H1 (cell line): ENCODE results near the gene GLCE. TPM values are rescaled to one million over a fixed set of nuclear protein-coding genes. Genes with fewer than 3 reads are reported as not detected.

Source experiments
- CTCF ChIA-PET: fragments of 300-600 bp; sonication (Branson Sonifier 250); formaldehyde crosslinking; loops from one replicate; lab custom pipeline; 2021; ENCODE audit not compliant: partially characterized antibody; lab: Charles Lee
- POLR2A ChIA-PET: fragments of 300-600 bp; sonication (Branson Sonifier 250); formaldehyde crosslinking; loops from one replicate; lab custom pipeline; 2021; ENCODE audit warnings: inconsistent platforms; ENCODE audit not compliant: partially characterized antibody; lab: Charles Lee
- DNase-seq, 2 experiments: peaks; one replicate each; pipeline versions ENCODE4 v3.0.0 to v3.0.0-alpha.2; 2010 to 2022; ENCODE audit warnings: low spot score in 2 of 2, low read depth in 1 of 2, mixed read lengths in 1 of 2
- FAIRE-seq: peaks from 2 replicates; lab custom pipeline; 2011; peaks lifted over from hg19 to GRCh38; lab: Jason Lieb, UNC
- H2AFZ ChIP-seq: 2 replicates; pipeline ENCODE4 v1.8.1; 2012; ENCODE audit warnings: low read length, inconsistent platforms
- H2AK5ac ChIP-seq: 2 replicates; pipeline ENCODE4 v1.6.1; 2013; ENCODE audit warnings: low read depth, low read length
- H2BK120ac ChIP-seq: replicated peaks from 2 replicates; pipeline ENCODE3; 2013; ENCODE audit warnings: low read depth, low read length, inconsistent platforms
- H2BK12ac ChIP-seq: 2 replicates; pipeline ENCODE4 v1.6.1; 2013; ENCODE audit warnings: low read depth, low read length
- H2BK15ac ChIP-seq: 2 replicates; pipeline ENCODE4 v1.6.1; 2013; ENCODE audit warnings: low read length
- H2BK20ac ChIP-seq: 2 replicates; pipeline ENCODE4 v1.6.1; 2013; ENCODE audit warnings: low read length
- H2BK5ac ChIP-seq: 2 replicates; pipeline ENCODE4 v1.6.1; 2013; ENCODE audit warnings: low read depth, low read length
- H3K14ac ChIP-seq: 2 replicates; pipeline ENCODE4 v1.6.1; 2013; ENCODE audit warnings: inconsistent platforms; ENCODE audit not compliant: insufficient read length
- H3K18ac ChIP-seq: 2 replicates; pipeline ENCODE4 v1.6.1; 2013; ENCODE audit warnings: low read length; ENCODE audit errors: extremely low read depth
- H3K23ac ChIP-seq: 2 replicates; pipeline ENCODE4 v1.6.1; 2013; ENCODE audit warnings: inconsistent platforms; ENCODE audit not compliant: insufficient read length
- H3K23me2 ChIP-seq: 2 replicates; pipeline ENCODE4 v1.6.1; 2013; ENCODE audit warnings: low read depth, low read length
- H3K27ac ChIP-seq: 2 replicates; pipeline ENCODE4 v1.6.1; 2011; ENCODE audit warnings: low read depth, low read length, inconsistent platforms
- H3K27me3 ChIP-seq, 4 experiments: replicated peaks in 1 of 4; 1 replicate in 1 of 4; 2 replicates in 3 of 4; pipeline versions ENCODE4 v1.6.1 to v1.8.1; 2011 to 2013; ENCODE audit warnings: low read length in 3 of 4, mild to moderate bottlenecking in 3 of 4, inconsistent platforms in 2 of 4, mixed read lengths in 2 of 4, moderate library complexity in 1 of 4; ENCODE audit not compliant: control insufficient read depth in 3 of 4, insufficient read depth in 3 of 4; ENCODE audit errors: extremely low read depth in 1 of 4
- H3K36me3 ChIP-seq, 4 experiments: 2 replicates each; pipeline versions ENCODE4 v1.6.1 to v1.8.1; 2011 to 2013; ENCODE audit warnings: mild to moderate bottlenecking in 4 of 4, low read length in 3 of 4, moderate library complexity in 2 of 4, control low read depth in 1 of 4, inconsistent platforms in 1 of 4; ENCODE audit not compliant: insufficient read depth in 4 of 4, control insufficient read depth in 2 of 4
- H3K4ac ChIP-seq: replicated peaks from 2 replicates; pipeline ENCODE3; 2013; ENCODE audit warnings: low read length, low read depth, mixed read lengths, inconsistent platforms; ENCODE audit not compliant: insufficient read length
- H3K4me1 ChIP-seq, 4 experiments: replicated peaks in 1 of 4; 1 replicate in 1 of 4; 2 replicates in 3 of 4; pipeline versions ENCODE4 v1.6.1 to v1.8.1; 2011 to 2013; ENCODE audit warnings: low read length in 3 of 4, inconsistent platforms in 2 of 4, mixed read lengths in 1 of 4; ENCODE audit not compliant: insufficient read depth in 4 of 4, control insufficient read depth in 3 of 4
- H3K4me2 ChIP-seq, 2 experiments: 2 replicates each; pipeline versions ENCODE4 v1.6.1 to v1.8.1; 2011 to 2013; ENCODE audit warnings: low read depth in 2 of 2, low read length in 2 of 2, control low read depth in 1 of 2, inconsistent platforms in 1 of 2, mild to moderate bottlenecking in 1 of 2; ENCODE audit not compliant: insufficient read depth in 1 of 2
- H3K4me3 ChIP-seq, 4 experiments: fragments of 200-600, 300-600 bp in 1 of 4; sonication (generic), shearing (Covaris generic), sonication (Bioruptor Twin) in 1 of 4; 2 replicates each; pipeline versions ENCODE4 v1.5.1 to v1.8.1; 2011 to 2016; ENCODE audit warnings: low read length in 4 of 4, low read depth in 3 of 4, control low read depth in 2 of 4, inconsistent platforms in 2 of 4, mild to moderate bottlenecking in 2 of 4, mixed read lengths in 1 of 4, moderate library complexity in 1 of 4; ENCODE audit not compliant: insufficient read depth in 2 of 4; ENCODE audit errors: extremely low read depth in 1 of 4
- H3K56ac ChIP-seq: replicated peaks from 2 replicates; pipeline ENCODE3; 2013; ENCODE audit warnings: low read depth, mild to moderate bottlenecking, mixed read lengths, low read length, inconsistent platforms; ENCODE audit not compliant: insufficient read length
- H3K79me1 ChIP-seq: 2 replicates; pipeline ENCODE4 v1.6.1; 2013; ENCODE audit warnings: low read depth, low read length, control low read depth
- H3K79me2 ChIP-seq, 2 experiments: 2 replicates each; pipeline versions ENCODE4 v1.6.1 to v1.8.1; 2012 to 2013; ENCODE audit warnings: low read length in 2 of 2, mild to moderate bottlenecking in 2 of 2, inconsistent platforms in 1 of 2; ENCODE audit not compliant: insufficient read depth in 2 of 2, control insufficient read depth in 1 of 2
- H3K9ac ChIP-seq, 4 experiments: replicated peaks in 1 of 4; 1 replicate in 1 of 4; 2 replicates in 3 of 4; pipeline versions ENCODE4 v1.6.1 to v1.8.1; 2011 to 2013; ENCODE audit warnings: low read depth in 3 of 4, low read length in 3 of 4, control low read depth in 2 of 4, mild to moderate bottlenecking in 2 of 4, moderate library complexity in 2 of 4, inconsistent platforms in 1 of 4; ENCODE audit errors: extremely low read depth in 1 of 4
- H3K9me3 ChIP-seq, 2 experiments: 2 replicates each; pipeline versions ENCODE4 v1.6.1 to v1.8.1; 2012 to 2013; ENCODE audit warnings: mild to moderate bottlenecking in 2 of 2, moderate library complexity in 2 of 2, control low read depth in 1 of 2, inconsistent platforms in 1 of 2, low read depth in 1 of 2, low read length in 1 of 2, mixed read lengths in 1 of 2; ENCODE audit not compliant: insufficient read depth in 2 of 2
- H4K20me1 ChIP-seq, 2 experiments: replicated peaks in 1 of 2; 2 replicates each; pipeline versions ENCODE3 to v1.8.1; 2011 to 2013; ENCODE audit warnings: inconsistent platforms in 2 of 2, low read length in 2 of 2, mild to moderate bottlenecking in 1 of 2; ENCODE audit not compliant: insufficient read depth in 2 of 2, control insufficient read depth in 1 of 2
- H4K5ac ChIP-seq: 2 replicates; pipeline ENCODE4 v1.6.1; 2013; ENCODE audit warnings: low read length, low read depth, mixed read lengths, inconsistent platforms; ENCODE audit not compliant: insufficient read length
- H4K8ac ChIP-seq: 2 replicates; pipeline ENCODE4 v1.8.0; 2013; ENCODE audit warnings: mild to moderate bottlenecking, moderate library complexity, low read length, inconsistent platforms; ENCODE audit not compliant: insufficient read depth; ENCODE audit errors: extremely low read depth
- H4K91ac ChIP-seq: replicated peaks from 2 replicates; pipeline ENCODE3; 2013; ENCODE audit warnings: low read length, mixed read lengths, inconsistent platforms; ENCODE audit not compliant: insufficient read length
- EZH2 ChIP-seq: fragments of 200-600 bp; sonication (generic); IDR thresholded peaks from 2 replicates; pipeline ENCODE4 v1.7.1; 2012; ENCODE audit warnings: low read depth, mild to moderate bottlenecking, moderate library complexity, low read length, inconsistent platforms; ENCODE audit not compliant: severe bottlenecking
- FOSL1 ChIP-seq: IDR thresholded peaks from 2 replicates; pipeline ENCODE4 v1.6.1; 2011; ENCODE audit warnings: mild to moderate bottlenecking, low read depth, low read length, moderate library complexity; ENCODE audit not compliant: insufficient read depth
- SUZ12 ChIP-seq: fragments of 200-600 bp; sonication (generic); IDR thresholded peaks from 2 replicates; pipeline ENCODE4 v1.6.1; 2012; ENCODE audit warnings: mild to moderate bottlenecking, inconsistent platforms, low read length, moderate library complexity, mixed read lengths
- WGBS, 2 experiments: shearing (Covaris generic) in 1 of 2; methylation state at CpG; one replicate each; pipeline versions ENCODE4 v1.1.6 to v1.1.7; 2013 to 2015; ENCODE audit warnings: low lambda C conversion rate in 2 of 2, mixed read lengths in 2 of 2, inconsistent platforms in 1 of 2, low coverage in 1 of 2, missing lambda C conversion rate in 1 of 2; ENCODE audit not compliant: insufficient replicate concordance in 2 of 2, insufficient coverage in 1 of 2, insufficient read length in 1 of 2; ENCODE audit errors: extremely low coverage in 1 of 2, missing lambda C conversion rate in 1 of 2; 5-methylcytosine and 5-hydroxymethylcytosine counted together
- polyA plus RNA-seq, 7 experiments: library from polyadenylated mRNA; depleted of rRNA in 3 of 7; stranded (reverse) in 5 of 7; unstranded in 2 of 7; fragments of >200 nt in 5 of 7; fragments of 200-250 nt in 2 of 7; gene quantifications; 1 replicate in 5 of 7; 2 replicates in 1 of 7; 4 replicates in 1 of 7; pipeline versions ENCODE4 v1.2.1 to v1.2.3, GENCODE V29; 2011 to 2013; ENCODE audit warnings: missing spikeins in 2 of 7, mixed read lengths in 2 of 7
- total RNA-seq: library from RNA; stranded (reverse); fragmentation: NEBNext Ultra II Directional; extraction: Animal tissue kit (Norgen Biotek cat#: 25700); gene quantifications from 2 replicates; pipeline ENCODE4 v1.2.1, GENCODE V29; 2021

Gene GLCE
- total and polyA plus RNA-seq, 2 of the 8 experiments (the other 6 are each of a cell fraction or from before 2014, with no cell fraction given): 17.1 to 22.7 TPM

GRCh38 chr15:69299451-69299886 lies 139.0 kb downstream of the GLCE start:
- Histone ChIP-seq H3K4me3 (peak overlapping the region; percentile 55 to 84 (median 58)), H4K91ac (no peak overlapping the region), H2AK5ac (no peak overlapping the region), H3K4me2 (peak overlapping the region; percentile 89), H3K27ac (no peak overlapping the region), H3K23ac (no peak overlapping the region), H3K79me2 (no peaks in the 10 kb centered on the region), H3K23me2 (peaks cover 13% of the 10 kb centered on the region; the same call in 1 of the 2 replicates), H4K8ac (no peak overlapping the region), H3K4ac (no peak overlapping the region), H4K20me1 (no peaks in the 10 kb centered on the region), H2AFZ (no peak overlapping the region), H3K4me1 (peaks cover 2 to 14% (median 10%) of the 10 kb centered on the region in 4 experiments), H2BK20ac (peak overlapping the region; percentile 72; the same call in 1 of the 2 replicates), H3K18ac (peak overlapping the region; percentile 44), H3K9me3 (no peaks in the 10 kb centered on the region), H3K56ac (no peak overlapping the region), H3K79me1 (no peaks in the 10 kb centered on the region), H2BK120ac (no peak overlapping the region), H2BK12ac (no peak overlapping the region), H3K9ac (no peak overlapping the region), H3K27me3 (peaks cover 7 to 32% (median 20%) of the 10 kb centered on the region in 4 experiments), H2BK15ac (no peak overlapping the region), H3K36me3 (no peaks in the 10 kb centered on the region), H3K14ac (no peak overlapping the region), H4K5ac (no peak overlapping the region), H2BK5ac (no peak overlapping the region)
- DNase-seq (no peak), FAIRE-seq (no peak)
- TF ChIP-seq SUZ12 (peak; percentile 56; the same call in 1 of the 2 replicates), EZH2 (peak; percentile 36), FOSL1 (no peak)
- WGBS, 2 experiments: 3% methylated on average over 15 of the region's 16 CpGs; no CpG with 5 or more reads in 1 of the 2 experiments
- ChIA-PET POLR2A (interaction anchor here (0.8 to 2.4 kb wide), 6 partner anchors 10 to 223 kb away, joined by 3 to 10 read pairs (median 4); partner anchors contain the start of genes KIF23 and RPLP1), CTCF (interaction anchor here (0.5 to 2.1 kb wide), 15 partner anchors 9 to 240 kb away, joined by 3 to 9 read pairs (median 4); no protein-coding TSS in a partner anchor)
